ENCODE data around the gene COL6A2. TPM values are rescaled to one million over a fixed set of nuclear protein-coding genes. Genes with fewer than 3 reads are reported as not detected.

The COL6A2 gene
- polyA plus RNA-seq, 2 donors = 120 to 161 TPM

- H3K4me1 ChIP-seq (ENCODE audit: control insufficient read depth in 2 of 2, insufficient read depth in 2 of 2, low read length in 1 of 2) = peaks cover 0 to 4% of the 10 kb centered on the region in 2 donors
- 29 to 36% methylated on average over 26 to 33 of the region's 33 CpGs for WGBS, 2 donors
- no peaks in the 10 kb centered on the region for H3K36me3 ChIP-seq (ENCODE audit: control insufficient read depth in 2 of 2, insufficient read depth in 2 of 2, low read length in 1 of 2)
- no peaks in the 10 kb centered on the region for H3K27me3 ChIP-seq (ENCODE audit: control insufficient read depth in 1 of 2, insufficient read depth in 2 of 2, low read length in 2 of 2)
- H3K9me3 ChIP-seq (ENCODE audit: control insufficient read depth in 2 of 2, insufficient read depth in 1 of 2, low read depth in 1 of 2, low read length in 1 of 2) = no peaks in the 10 kb centered on the region
- no peak overlapping the region for H3K4me3 ChIP-seq (ENCODE audit: low read depth in 1 of 2, low read length in 2 of 2)
- no peak overlapping the region for H3K27ac ChIP-seq (ENCODE audit: low read depth in 2 of 2, low read length in 1 of 2)
Measured at GRCh38 chr21:46153247-46154154, 55.6 kb downstream of the COL6A2 start.

GRCh38 chr21:46154155-46154954 lies 56.4 kb downstream of the COL6A2 start:
- 89 to 91% methylated on average over 39 of the region's 39 CpGs for WGBS, 2 donors
- Histone ChIP-seq H3K27me3 (ENCODE audit: control insufficient read depth in 1 of 2, insufficient read depth in 2 of 2, low read length in 2 of 2) (no peaks in the 10 kb centered on the region), H3K4me1 (ENCODE audit: control insufficient read depth in 2 of 2, insufficient read depth in 2 of 2, low read length in 1 of 2) (peaks cover 0 to 4% of the 10 kb centered on the region in 2 donors), H3K4me3 (ENCODE audit: low read depth in 1 of 2, low read length in 2 of 2) (no peak overlapping the region), H3K36me3 (ENCODE audit: control insufficient read depth in 2 of 2, insufficient read depth in 2 of 2, low read length in 1 of 2) (no peaks in the 10 kb centered on the region), H3K27ac (ENCODE audit: low read depth in 2 of 2, low read length in 1 of 2) (no peak overlapping the region), H3K9me3 (ENCODE audit: control insufficient read depth in 2 of 2, insufficient read depth in 1 of 2, low read depth in 1 of 2, low read length in 1 of 2) (no peaks in the 10 kb centered on the region)

DNA sequence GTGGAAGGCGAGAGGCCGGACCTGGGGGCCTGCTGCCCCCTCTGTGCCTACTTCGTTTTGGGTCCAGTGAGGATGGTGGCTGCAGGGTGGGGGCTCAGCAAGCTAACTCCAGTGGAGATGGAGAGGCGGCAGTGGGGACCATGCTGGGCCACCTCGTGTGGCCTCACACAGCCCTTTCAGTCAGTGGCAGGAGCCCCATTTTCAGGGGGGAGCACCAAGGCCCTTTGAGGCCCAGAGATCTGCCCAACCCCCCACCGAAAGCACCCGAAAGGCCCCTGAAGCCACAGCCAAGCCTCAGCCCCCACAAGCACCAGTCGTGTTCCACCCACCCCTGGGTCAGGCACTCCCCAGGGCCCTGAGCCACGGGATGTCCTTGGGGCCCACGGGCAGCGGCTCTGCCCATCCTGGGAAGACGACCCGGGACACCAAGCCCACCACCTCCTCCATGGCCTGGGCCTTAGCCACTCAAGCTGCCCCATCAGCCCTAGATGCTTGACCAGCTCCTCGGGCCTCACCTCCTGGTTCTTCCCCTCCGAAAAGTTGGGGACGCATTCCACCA lies 57.1 kb downstream of the COL6A2 start:
- H3K36me3 ChIP-seq (ENCODE audit: control insufficient read depth in 2 of 2, insufficient read depth in 2 of 2, low read length in 1 of 2) = no peaks in the 10 kb centered on the region
- no peak overlapping the region for H3K27ac ChIP-seq (ENCODE audit: low read depth in 2 of 2, low read length in 1 of 2)
- 85 to 87% methylated on average over 16 of the region's 16 CpGs for WGBS, 2 donors
- H3K4me3 ChIP-seq (ENCODE audit: low read depth in 1 of 2, low read length in 2 of 2) = no peak overlapping the region
- H3K4me1 ChIP-seq (ENCODE audit: control insufficient read depth in 2 of 2, insufficient read depth in 2 of 2, low read length in 1 of 2) = peaks cover 0 to 4% of the 10 kb centered on the region in 2 donors
- H3K9me3 ChIP-seq (ENCODE audit: control insufficient read depth in 2 of 2, insufficient read depth in 1 of 2, low read depth in 1 of 2, low read length in 1 of 2) = no peaks in the 10 kb centered on the region
- H3K27me3 ChIP-seq (ENCODE audit: control insufficient read depth in 1 of 2, insufficient read depth in 2 of 2, low read length in 2 of 2) = no peaks in the 10 kb centered on the region

GRCh38 chr21:46155514-46156377 lies 57.8 kb downstream of the COL6A2 start, which contains the start of gene FTCD:
Gene FTCD, minus strand, starts transcription at chr21:46155579. Its CDS starts 56 bp downstream, at chr21:46155523.
- Histone ChIP-seq H3K27me3 (ENCODE audit: control insufficient read depth in 1 of 2, insufficient read depth in 2 of 2, low read length in 2 of 2) (no peaks in the 10 kb centered on the region), H3K4me3 (ENCODE audit: low read depth in 1 of 2, low read length in 2 of 2) (no peak within 1 kb of the TSS), H3K27ac (ENCODE audit: low read depth in 2 of 2, low read length in 1 of 2) (no peak within 1 kb of the TSS), H3K9me3 (ENCODE audit: control insufficient read depth in 2 of 2, insufficient read depth in 1 of 2, low read depth in 1 of 2, low read length in 1 of 2) (no peaks in the 10 kb centered on the region), H3K36me3 (ENCODE audit: control insufficient read depth in 2 of 2, insufficient read depth in 2 of 2, low read length in 1 of 2) (no peaks in the 10 kb centered on the region), H3K4me1 (ENCODE audit: control insufficient read depth in 2 of 2, insufficient read depth in 2 of 2, low read length in 1 of 2) (peaks cover 0 to 4% of the 10 kb centered on the region in 2 donors)
- 81 to 82% methylated on average over 34 of the region's 34 CpGs for WGBS, 2 donors

- H3K4me1 ChIP-seq (ENCODE audit: control insufficient read depth in 2 of 2, insufficient read depth in 2 of 2, low read length in 1 of 2) = peaks cover 0 to 4% of the 10 kb centered on the region in 2 donors
- 87 to 89% methylated on average over 7 of the region's 7 CpGs for WGBS, 2 donors
- H3K36me3 ChIP-seq (ENCODE audit: control insufficient read depth in 2 of 2, insufficient read depth in 2 of 2, low read length in 1 of 2) = no peaks in the 10 kb centered on the region
- no peak overlapping the region for H3K27ac ChIP-seq (ENCODE audit: low read depth in 2 of 2, low read length in 1 of 2)
- no peaks in the 10 kb centered on the region for H3K27me3 ChIP-seq (ENCODE audit: control insufficient read depth in 1 of 2, insufficient read depth in 2 of 2, low read length in 2 of 2)
- H3K9me3 ChIP-seq (ENCODE audit: control insufficient read depth in 2 of 2, insufficient read depth in 1 of 2, low read depth in 1 of 2, low read length in 1 of 2) = no peaks in the 10 kb centered on the region
- H3K4me3 ChIP-seq (ENCODE audit: low read depth in 1 of 2, low read length in 2 of 2) = no peak overlapping the region
Measured at GRCh38 chr21:46156378-46156645, 58.4 kb downstream of the COL6A2 start.

DNA sequence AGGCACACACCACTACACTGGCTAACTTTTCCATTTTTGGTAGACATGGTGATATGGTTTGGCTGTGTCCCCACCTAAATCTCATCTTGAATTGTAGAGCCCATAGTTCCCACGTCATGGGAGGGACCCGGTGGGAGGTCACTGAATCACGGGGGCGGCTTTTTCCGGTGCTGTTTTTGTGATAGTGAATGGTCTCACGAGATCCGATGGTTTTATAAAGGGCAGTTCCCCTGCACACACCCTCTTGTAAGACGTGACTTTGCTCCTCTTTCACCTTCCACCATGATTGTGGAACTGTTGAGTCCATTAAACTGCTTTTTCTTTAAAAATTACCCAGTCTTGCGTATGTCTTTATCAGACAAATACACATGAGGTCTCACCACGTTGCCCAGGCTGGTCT lies 58.8 kb downstream of the COL6A2 start:
- Histone ChIP-seq H3K4me3 (ENCODE audit: low read depth in 1 of 2, low read length in 2 of 2) (no peak overlapping the region), H3K27ac (ENCODE audit: low read depth in 2 of 2, low read length in 1 of 2) (no peak overlapping the region), H3K36me3 (ENCODE audit: control insufficient read depth in 2 of 2, insufficient read depth in 2 of 2, low read length in 1 of 2) (no peaks in the 10 kb centered on the region), H3K4me1 (ENCODE audit: control insufficient read depth in 2 of 2, insufficient read depth in 2 of 2, low read length in 1 of 2) (peaks cover 0 to 4% of the 10 kb centered on the region in 2 donors), H3K27me3 (ENCODE audit: control insufficient read depth in 1 of 2, insufficient read depth in 2 of 2, low read length in 2 of 2) (no peaks in the 10 kb centered on the region), H3K9me3 (ENCODE audit: control insufficient read depth in 2 of 2, insufficient read depth in 1 of 2, low read depth in 1 of 2, low read length in 1 of 2) (no peaks in the 10 kb centered on the region)
- 81 to 86% methylated on average over 10 of the region's 10 CpGs for WGBS, 2 donors

DNA sequence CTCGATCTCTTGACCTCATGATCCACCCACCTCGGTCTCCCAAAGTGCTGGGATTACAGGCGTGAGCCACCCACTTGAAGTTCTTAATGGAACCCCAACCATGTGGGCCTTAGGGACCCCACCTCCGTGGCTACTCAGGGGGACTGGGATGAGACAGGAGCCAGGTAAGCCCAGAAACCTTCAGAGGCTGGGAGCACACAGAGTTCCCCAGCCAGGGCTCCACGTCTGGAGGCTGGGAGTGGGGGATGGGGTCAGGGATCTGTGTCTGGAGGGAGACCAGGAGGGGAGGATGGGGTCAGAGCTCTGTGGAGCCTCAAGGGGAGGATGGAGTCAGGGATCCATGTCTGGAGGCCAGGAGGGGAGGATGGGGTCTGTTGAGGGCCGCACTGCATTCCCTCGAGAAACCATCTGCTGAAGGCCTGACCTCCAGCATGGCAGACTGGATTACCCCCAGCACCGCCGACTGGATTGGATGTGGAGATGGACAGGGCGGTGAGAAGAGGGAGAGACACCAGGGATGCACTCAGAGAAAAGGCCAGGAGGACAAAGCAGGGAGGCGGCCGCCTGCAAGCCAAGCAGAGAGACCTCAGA lies 59.6 kb downstream of the COL6A2 start:
- Histone ChIP-seq H3K4me1 (ENCODE audit: control insufficient read depth in 2 of 2, insufficient read depth in 2 of 2, low read length in 1 of 2) (peaks cover 0 to 6% of the 10 kb centered on the region in 2 donors), H3K9me3 (ENCODE audit: control insufficient read depth in 2 of 2, insufficient read depth in 1 of 2, low read depth in 1 of 2, low read length in 1 of 2) (no peaks in the 10 kb centered on the region), H3K27ac (ENCODE audit: low read depth in 2 of 2, low read length in 1 of 2) (no peak overlapping the region), H3K4me3 (ENCODE audit: low read depth in 1 of 2, low read length in 2 of 2) (no peak overlapping the region), H3K36me3 (ENCODE audit: control insufficient read depth in 2 of 2, insufficient read depth in 2 of 2, low read length in 1 of 2) (no peaks in the 10 kb centered on the region), H3K27me3 (ENCODE audit: control insufficient read depth in 1 of 2, insufficient read depth in 2 of 2, low read length in 2 of 2) (no peaks in the 10 kb centered on the region)
- WGBS, 2 donors = 84 to 93% methylated on average over 12 of the region's 12 CpGs

DNA sequence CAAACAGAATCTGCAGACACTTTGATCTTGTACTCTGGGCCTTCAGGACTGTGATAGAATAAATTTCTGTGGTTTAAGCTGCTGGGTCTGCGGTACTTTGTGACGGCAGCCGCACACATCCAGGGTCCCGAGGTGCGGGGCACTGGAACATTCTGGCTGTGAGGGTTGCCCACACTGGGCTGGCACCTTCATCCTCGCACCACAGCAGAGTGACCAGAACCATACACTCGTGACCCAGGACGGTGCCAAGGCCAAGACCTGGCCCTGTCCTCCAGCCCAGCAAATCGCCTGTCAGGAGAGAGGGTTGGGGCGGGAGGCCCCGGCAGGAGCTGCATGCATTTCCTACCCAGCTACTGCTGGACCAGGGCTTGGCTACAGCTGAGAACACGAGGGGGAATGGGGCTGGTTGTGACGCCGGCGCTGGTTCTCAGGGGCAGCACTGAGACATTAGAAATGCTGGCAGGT lies 60.1 kb downstream of the COL6A2 start:
- H3K9me3 ChIP-seq (ENCODE audit: control insufficient read depth in 2 of 2, insufficient read depth in 1 of 2, low read depth in 1 of 2, low read length in 1 of 2) = no peaks in the 10 kb centered on the region
- no peaks in the 10 kb centered on the region for H3K27me3 ChIP-seq (ENCODE audit: control insufficient read depth in 1 of 2, insufficient read depth in 2 of 2, low read length in 2 of 2)
- H3K4me3 ChIP-seq (ENCODE audit: low read depth in 1 of 2, low read length in 2 of 2) = no peak overlapping the region
- 90 to 97% methylated on average over 15 of the region's 15 CpGs for WGBS, 2 donors
- no peaks in the 10 kb centered on the region for H3K36me3 ChIP-seq (ENCODE audit: control insufficient read depth in 2 of 2, insufficient read depth in 2 of 2, low read length in 1 of 2)
- peaks cover 0 to 6% of the 10 kb centered on the region in 2 donors for H3K4me1 ChIP-seq (ENCODE audit: control insufficient read depth in 2 of 2, insufficient read depth in 2 of 2, low read length in 1 of 2)
- no peak overlapping the region for H3K27ac ChIP-seq (ENCODE audit: low read depth in 2 of 2, low read length in 1 of 2)
